Measurements from ENCODE around the gene FERMT3.

- TF ChIP-seq, protein P1, sequence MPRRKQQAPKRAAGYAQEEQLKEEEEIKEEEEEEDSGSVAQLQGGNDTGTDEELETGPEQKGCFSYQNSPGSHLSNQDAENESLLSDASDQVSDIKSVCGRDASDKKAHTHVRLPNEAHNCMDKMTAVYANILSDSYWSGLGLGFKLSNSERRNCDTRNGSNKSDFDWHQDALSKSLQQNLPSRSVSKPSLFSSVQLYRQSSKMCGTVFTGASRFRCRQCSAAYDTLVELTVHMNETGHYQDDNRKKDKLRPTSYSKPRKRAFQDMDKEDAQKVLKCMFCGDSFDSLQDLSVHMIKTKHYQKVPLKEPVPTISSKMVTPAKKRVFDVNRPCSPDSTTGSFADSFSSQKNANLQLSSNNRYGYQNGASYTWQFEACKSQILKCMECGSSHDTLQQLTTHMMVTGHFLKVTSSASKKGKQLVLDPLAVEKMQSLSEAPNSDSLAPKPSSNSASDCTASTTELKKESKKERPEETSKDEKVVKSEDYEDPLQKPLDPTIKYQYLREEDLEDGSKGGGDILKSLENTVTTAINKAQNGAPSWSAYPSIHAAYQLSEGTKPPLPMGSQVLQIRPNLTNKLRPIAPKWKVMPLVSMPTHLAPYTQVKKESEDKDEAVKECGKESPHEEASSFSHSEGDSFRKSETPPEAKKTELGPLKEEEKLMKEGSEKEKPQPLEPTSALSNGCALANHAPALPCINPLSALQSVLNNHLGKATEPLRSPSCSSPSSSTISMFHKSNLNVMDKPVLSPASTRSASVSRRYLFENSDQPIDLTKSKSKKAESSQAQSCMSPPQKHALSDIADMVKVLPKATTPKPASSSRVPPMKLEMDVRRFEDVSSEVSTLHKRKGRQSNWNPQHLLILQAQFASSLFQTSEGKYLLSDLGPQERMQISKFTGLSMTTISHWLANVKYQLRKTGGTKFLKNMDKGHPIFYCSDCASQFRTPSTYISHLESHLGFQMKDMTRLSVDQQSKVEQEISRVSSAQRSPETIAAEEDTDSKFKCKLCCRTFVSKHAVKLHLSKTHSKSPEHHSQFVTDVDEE (CRISPR knock-in tag; IDR thresholded peaks at IDR 0.05), result no peak
- TF ChIP-seq SNAI2 (CRISPR knock-in tag; IDR thresholded peaks at IDR 0.05) (no peak), TOX (CRISPR knock-in tag; IDR thresholded peaks at IDR 0.05; ENCODE audit: borderline replicate concordance) (no peak), PATZ1 (CRISPR knock-in tag; IDR thresholded peaks at IDR 0.05; ENCODE audit: borderline replicate concordance) (no peak), ZC3H10 (CRISPR knock-in tag; IDR thresholded peaks at IDR 0.05) (no peak), ZFP30 (CRISPR knock-in tag; IDR thresholded peaks at IDR 0.05) (no peak), RARB (CRISPR knock-in tag; IDR thresholded peaks at IDR 0.05) (no peak), GLIS3 (CRISPR knock-in tag; IDR thresholded peaks at IDR 0.05) (no peak), ZNF70 (CRISPR knock-in tag; IDR thresholded peaks at IDR 0.05) (no peak), ZFP3 (CRISPR knock-in tag; IDR thresholded peaks at IDR 0.05) (no peak), BACH2 (CRISPR knock-in tag; IDR thresholded peaks at IDR 0.05; ENCODE audit: borderline replicate concordance) (no peak), ZNF8 (CRISPR knock-in tag; IDR thresholded peaks at IDR 0.05) (no peak), ZNF565 (CRISPR knock-in tag; conservative IDR thresholded peaks at IDR 0.05; ENCODE audit: low read depth) (no peak)
- TF ChIP-seq, protein P2, sequence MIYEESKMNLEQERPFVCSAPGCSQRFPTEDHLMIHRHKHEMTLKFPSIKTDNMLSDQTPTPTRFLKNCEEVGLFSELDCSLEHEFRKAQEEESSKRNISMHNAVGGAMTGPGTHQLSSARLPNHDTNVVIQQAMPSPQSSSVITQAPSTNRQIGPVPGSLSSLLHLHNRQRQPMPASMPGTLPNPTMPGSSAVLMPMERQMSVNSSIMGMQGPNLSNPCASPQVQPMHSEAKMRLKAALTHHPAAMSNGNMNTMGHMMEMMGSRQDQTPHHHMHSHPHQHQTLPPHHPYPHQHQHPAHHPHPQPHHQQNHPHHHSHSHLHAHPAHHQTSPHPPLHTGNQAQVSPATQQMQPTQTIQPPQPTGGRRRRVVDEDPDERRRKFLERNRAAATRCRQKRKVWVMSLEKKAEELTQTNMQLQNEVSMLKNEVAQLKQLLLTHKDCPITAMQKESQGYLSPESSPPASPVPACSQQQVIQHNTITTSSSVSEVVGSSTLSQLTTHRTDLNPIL (CRISPR knock-in tag; IDR thresholded peaks at IDR 0.05; ENCODE audit: low read depth), result no peak
Measured at GRCh38 chr11:64219354-64219684, 12.8 kb downstream of the FERMT3 start.
